Heart left ventricle (tissue), 13 donors: Measurements from ENCODE around the gene COMTD1.

Source experiments
- POLR2A ChIP-seq, 2 donors: fragments of 450-650 bp; IDR thresholded peaks; one replicate each; pipeline ENCODE4 v1.6.1; 2017; ENCODE audit warnings: antibody characterized with exemption in 2 of 2, mild to moderate bottlenecking in 2 of 2, moderate library complexity in 2 of 2
- TF ChIP-seq, protein P1 (sequence below), 12 donors: fragments of 200-600 bp; sonication (generic) in 4 of 12; IDR thresholded peaks; one replicate each; pipeline versions ENCODE4 v1.5.0 to v1.8.0; 2018 to 2022; ENCODE audit warnings: antibody characterized with exemption in 12 of 12, mild to moderate bottlenecking in 5 of 12
- donor health status: ischemic (EF 13 %, LVEDD 7.1; RV severe dilation, severe dysfunction).
- donor health status: DM: no; HTN: yes; CAD: no.
- donor health status: DM: no; HTN: no; CAD: no.
- donor health status: ischemic (EF 25% LVEDD 6.9; RV normal size, moderate dysfunction).
- donor health status: ischemic (EF 25% LVEDD 5.7; RV mildly dilated, moderate dysfunction).
- donor health status: ischemic (EF 35%, LVEDD 5.7; RV mildly dilated, moderate dysfunction).
- donor health status: nonischemic (EF 11% LVEDD 7.7; RV severe dilation, severe dysfunction).
- donor health status: DM: yes; HTN: yes; CAD: no.
- donor health status: PGD.
- donor health status: ischemic (EF 29% LVEDD 5.4; RV normal size, mild dysfunction).
- donor health status: nonischemic (EF 23%, LVEDD 6.1; RV moderate dilation, normal function).

DNA sequence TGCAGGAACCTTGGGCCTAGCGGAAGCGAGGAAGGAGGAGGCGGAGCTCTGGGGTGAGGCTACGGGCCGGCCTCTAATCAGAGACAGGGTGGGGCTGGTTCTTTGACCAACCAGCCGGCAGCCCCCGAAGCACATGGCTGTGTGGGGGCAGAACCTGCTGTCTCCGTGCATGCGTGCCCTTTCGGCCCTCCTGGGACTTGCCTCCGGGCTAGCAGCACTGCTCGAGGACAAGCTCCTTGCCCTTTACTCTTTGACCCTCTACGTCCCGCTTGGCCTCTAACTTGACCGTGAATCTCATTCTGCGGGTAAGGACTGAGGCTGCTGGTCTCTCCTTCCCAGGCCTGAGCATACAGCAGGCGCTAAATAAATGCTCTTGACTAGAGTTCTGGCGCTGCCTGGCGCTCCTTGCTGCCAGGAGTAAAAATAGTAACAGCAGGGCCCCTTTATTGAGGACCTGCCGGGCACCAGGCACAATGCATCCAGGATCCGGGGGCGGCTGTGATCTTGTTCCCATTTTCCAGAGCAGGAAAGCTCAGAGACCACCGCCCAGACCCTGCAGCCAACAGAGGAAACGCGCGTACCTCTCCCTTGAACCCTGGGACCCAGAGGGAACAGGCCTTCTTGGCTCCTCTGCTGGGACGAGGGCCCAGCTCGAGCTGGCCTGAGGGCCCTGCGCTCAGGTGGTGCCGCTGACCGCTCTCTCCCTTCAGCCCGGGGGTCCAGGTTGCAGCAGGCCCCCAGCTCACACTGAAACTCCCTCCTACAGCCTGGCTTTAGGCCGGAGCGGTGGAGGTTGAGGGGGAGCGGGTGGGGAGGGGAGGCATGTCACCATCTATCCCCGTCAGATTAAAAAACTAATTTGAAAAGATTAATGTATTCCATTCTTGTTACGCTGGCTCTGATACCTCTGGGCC, 2.7 kb upstream of the COMTD1 start:
- TF ChIP-seq, protein P1, sequence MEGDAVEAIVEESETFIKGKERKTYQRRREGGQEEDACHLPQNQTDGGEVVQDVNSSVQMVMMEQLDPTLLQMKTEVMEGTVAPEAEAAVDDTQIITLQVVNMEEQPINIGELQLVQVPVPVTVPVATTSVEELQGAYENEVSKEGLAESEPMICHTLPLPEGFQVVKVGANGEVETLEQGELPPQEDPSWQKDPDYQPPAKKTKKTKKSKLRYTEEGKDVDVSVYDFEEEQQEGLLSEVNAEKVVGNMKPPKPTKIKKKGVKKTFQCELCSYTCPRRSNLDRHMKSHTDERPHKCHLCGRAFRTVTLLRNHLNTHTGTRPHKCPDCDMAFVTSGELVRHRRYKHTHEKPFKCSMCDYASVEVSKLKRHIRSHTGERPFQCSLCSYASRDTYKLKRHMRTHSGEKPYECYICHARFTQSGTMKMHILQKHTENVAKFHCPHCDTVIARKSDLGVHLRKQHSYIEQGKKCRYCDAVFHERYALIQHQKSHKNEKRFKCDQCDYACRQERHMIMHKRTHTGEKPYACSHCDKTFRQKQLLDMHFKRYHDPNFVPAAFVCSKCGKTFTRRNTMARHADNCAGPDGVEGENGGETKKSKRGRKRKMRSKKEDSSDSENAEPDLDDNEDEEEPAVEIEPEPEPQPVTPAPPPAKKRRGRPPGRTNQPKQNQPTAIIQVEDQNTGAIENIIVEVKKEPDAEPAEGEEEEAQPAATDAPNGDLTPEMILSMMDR (IDR thresholded peaks at IDR 0.05) = no peak
- no peak for TF ChIP-seq POLR2A (IDR thresholded peaks at IDR 0.05)
